NCI-H526 treated with DMSO at 0.1 percent for 48 hours (cell line): ENCODE data around the gene GALNT17.

ENCODE experiments used
- DNase-seq: peaks from one replicate; lab custom pipeline; 2025; lab: John Stamatoyannopoulos, UW

The GALNT17 gene

GRCh38 chr7:71342202-71342601, 210.3 kb downstream of the GALNT17 start:
- DNase-seq = no peak

DNA sequence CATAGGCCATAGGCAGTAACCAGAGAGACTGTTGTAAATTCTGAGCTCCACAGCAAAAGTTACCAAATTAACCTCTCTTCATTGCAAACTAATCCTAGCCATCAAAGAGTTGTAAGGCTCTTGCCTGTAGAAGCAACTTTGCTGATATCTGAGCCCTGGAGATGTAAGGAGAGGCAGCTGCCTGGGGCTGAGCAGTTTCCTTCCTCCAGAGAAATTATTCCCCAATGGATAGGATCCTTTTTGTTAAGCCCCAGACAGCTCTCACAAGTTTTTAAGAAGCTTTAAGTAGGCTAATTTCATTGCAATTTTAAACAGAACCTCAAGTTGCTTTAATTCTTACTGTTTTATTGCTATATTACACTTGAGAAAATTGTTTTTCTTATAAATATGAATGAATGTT, 211.1 kb downstream of the GALNT17 start:
- no peak for DNase-seq

DNA sequence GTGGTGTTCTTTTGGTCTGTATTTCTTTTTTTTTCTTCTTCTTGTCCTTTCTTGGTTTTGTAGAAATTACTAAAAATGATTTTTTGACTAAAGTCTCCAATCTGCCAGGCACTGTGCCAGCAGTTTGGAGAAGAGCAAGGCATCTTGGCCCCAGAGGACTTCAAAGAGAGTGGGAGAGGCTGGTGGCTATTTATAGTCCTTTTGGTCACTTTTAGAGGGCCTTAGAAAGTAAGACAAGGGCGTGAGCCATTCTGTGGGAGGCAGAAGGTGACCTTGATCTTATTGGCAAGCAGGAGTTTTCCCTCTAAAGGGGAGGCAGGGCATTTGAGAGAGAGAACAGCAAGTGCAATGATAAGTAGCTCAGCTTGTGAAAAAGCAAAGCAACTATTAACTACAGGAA, 211.9 kb downstream of the GALNT17 start:
- DNase-seq = no peak

DNA sequence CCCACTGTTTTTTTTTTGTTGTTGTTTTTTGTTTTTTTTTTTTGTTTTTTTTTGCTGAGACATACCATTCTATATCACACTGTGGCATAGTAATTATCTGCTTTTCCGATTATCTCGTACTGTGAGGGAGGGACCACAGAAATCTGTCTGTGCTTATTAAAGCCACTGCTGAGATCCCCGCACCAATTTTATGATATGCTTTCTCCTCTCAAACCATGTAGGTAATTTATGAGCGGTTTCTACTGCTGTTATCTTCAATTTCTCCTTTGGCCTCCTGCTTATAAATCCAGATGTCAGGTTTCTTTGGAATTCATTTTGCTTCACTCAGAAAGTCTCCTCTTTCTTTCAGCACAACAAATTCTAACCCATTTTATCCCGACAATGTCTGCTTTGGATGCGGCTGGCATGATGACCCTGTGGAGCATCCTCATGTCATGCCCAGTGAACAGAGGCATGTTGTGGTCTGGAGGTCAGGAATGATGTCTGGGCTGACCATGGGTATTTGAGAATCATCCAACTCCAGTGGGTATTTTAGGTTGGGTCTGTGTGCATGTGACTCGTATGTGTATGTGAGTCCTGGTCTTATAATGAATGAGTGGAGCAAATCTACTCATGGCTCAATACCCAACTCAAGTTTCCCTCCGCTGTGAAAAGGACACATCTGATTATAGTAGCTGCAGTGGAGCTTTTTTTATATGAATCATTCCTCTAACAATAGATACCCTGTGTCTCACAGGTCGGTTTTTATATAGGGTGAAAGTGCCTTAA, 213.4 kb downstream of the GALNT17 start:
- no peak for DNase-seq

DNA sequence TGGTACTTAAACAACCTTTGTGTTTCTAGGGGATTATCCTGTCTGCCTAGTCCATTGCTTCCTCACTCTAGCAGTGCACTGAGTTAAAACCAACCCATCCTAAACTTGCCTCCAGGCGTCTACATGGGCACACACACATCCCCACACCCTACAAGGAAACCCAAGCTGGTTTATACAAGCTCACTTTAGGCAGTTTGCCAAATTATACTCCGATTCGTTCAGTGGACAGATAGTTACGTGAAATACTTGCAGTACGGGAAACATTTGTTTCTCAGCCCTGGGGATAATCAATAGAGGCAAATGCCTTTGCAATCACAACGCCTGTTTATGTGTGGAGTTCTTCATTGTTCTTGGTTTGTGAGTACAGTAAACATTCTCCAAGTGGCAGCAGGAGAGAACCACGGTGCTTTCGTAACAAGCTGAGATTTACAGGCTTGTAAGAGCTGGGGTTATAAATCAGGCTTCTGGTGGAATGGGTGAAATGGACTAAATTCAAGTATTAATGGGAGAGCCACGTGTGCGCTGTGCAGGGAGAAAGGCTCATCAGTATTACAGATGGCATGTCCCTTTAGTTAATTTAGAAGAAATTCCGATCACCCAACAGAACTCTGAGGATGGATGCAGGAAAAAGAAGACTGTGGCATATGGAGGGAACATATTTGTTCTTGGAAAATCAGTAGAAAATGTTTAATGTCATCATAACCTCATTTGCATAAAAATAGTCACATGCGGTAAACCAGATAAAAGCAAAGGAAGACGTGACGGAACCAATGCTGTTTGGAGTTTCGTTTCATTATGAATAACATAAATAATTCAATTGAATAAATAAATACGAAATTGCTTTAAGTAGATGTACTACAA, 217.1 kb downstream of the GALNT17 start:
- no peak for DNase-seq

DNA sequence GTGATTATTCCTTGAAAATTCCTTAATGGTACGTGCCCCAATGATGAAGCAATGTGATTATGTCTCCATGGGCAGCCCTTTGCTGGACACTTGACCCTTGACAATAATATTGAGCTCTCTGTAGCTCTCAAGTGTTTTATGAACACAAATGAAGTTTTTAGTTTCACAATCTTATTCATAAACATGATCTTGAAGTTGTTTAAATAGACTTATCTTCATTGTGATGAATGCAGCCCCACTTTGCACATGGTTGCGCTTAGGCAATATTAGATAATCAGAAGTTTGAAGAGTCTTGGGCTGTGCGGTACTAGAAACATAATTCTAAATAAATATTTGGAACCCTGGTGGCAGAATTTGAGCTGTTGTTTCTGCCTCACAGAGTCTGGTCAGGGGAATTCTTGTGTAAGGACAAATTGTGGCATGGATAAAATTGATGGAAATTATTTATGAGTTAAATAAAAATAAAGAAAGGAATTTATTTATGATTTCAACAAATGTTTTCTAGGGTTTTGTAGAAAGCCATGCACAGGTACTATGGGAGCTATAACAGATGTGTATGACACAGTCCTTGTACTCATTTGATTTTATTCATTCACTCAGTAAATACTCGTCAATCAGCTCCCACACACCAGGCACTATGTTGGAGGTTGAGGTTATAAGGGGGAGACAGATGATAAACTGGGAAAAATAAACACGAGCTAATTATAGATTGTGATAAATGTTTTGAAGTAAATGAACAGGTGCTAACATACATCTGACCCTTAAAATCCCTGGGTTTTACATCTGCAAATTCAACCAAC, 217.9 kb downstream of the GALNT17 start:
- no peak for DNase-seq

- DNase-seq = no peak
These were observed 218.7 kb downstream of the GALNT17 start for GRCh38 chr7:71350680-71351079.

- no peak for DNase-seq
These were observed 222.8 kb downstream of the GALNT17 start for GRCh38 chr7:71354716-71355115.

- DNase-seq = no peak
These were observed 229.6 kb downstream of the GALNT17 start for GRCh38 chr7:71361451-71362032.

- no peak for DNase-seq
These were observed 230.3 kb downstream of the GALNT17 start for GRCh38 chr7:71362240-71362639.

GRCh38 chr7:71363223-71363622, 231.3 kb downstream of the GALNT17 start:
- DNase-seq = no peak

GRCh38 chr7:71363627-71364026, 231.7 kb downstream of the GALNT17 start:
- no peak for DNase-seq

DNA sequence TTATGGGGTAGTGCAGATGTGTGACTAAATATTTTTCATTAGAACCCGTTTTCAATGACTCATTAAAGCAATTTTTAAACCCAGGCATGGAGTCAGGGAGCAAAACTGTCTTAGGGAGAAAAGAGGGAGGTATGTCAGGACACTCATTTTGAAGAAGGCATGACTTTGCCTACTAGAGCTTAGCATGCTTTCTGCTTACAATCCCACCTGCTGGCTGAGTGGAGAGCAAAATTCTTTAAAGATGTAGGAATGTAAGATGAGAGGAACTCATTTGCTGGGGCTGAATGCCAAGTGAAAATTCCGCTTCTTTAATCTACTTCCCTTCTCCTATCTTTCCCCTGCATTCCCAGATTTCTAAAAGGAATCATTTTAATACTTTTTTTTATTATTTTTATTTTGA, 232.6 kb downstream of the GALNT17 start:
- no peak for DNase-seq

DNA sequence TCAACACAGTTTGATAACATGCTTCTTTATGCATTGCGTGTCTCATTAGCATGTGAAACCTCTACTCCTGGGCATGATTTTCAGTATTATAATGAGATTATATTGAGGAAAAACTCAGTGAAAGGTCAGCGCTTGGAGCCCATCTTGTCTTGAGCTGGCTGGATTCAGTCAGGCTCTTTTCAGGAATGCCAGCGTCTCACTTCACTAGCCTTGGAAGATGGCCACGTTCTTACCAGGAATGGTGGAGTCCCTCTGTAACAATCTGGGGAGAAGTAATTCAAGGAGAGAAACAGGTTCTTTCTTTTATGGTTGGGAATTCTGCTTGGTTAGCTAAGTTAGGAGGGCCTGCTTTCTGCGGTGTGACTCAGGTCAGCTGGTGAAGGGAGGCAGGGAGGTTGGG, 241.0 kb downstream of the GALNT17 start:
- no peak for DNase-seq

DNA sequence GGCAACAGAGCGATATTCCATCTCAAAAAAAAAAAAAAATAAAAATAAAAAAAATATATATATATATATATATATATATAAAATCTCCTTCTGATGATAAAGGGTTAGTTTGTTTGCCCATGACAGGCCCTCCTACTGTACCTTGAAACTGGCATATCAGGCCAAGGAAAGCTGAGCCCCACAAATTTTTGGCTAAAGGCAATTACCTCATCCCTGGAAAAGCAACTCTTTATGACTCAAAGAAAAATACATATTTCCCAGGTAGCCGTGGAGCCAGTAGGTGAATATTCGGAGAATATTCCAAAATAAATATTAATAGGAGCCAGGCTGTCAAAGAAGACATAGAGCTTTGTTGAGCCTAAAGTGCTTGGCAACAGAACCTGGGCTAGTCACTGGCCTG, 245.1 kb downstream of the GALNT17 start:
- DNase-seq = no peak

DNA sequence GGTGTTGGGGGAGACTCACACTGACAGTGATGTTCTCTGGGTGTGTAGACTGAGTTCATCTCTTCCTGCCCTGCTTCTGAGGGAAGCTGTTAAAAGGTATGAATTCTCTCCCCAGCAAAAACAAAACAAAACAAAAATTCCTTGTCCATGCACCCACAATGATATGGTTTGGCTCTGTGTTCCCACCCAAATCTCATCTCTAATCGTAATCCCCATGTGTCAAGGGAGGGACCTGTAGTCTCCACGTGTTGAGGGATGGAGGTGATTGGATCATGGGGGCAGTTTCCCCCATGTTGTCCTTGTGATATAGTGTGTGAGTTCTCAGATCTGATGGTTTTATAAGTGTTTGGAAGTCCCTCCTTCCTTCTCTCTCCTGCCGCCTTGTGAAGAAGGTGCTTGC, 245.5 kb downstream of the GALNT17 start:
- no peak for DNase-seq

DNA sequence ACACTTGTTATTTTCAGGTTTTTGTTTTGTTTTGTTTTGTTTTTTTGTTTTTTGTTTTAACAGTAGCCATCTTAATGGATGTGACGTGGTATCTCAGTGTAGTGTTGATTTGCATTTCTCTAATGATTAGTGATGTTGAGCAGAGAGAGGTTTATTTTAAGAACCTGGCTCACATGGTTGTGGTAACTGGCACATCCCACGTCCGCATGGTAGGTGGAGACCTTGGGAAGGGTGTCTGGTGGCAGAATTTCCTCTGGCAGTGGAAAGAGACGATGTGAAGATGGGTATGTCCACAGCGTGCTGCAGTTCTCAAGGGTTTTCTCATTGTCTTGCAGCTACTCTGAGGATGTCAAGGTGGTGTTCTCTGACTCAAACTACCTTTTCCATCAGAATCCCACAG, 252.2 kb downstream of the GALNT17 start:
- DNase-seq = no peak

DNA sequence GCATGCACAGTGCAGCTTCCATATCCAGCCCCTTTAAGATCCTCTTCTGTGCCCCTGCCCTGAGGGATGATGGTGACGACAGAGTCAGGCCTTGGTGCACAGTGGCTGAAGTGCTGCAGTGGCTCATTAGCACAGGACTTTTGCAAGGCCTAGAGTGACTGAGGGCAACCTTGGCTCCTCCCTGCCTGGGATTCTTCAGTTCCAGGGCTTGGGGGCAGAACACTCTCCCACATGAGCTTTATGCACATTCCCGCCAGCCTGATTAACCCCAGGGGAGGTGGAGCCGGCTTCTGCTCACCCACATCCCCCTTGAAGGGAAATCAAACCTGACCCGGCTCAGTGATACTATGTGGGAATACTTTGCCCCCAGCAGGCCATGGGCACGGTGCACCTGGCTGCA, 253.4 kb downstream of the GALNT17 start:
- no peak for DNase-seq

DNA sequence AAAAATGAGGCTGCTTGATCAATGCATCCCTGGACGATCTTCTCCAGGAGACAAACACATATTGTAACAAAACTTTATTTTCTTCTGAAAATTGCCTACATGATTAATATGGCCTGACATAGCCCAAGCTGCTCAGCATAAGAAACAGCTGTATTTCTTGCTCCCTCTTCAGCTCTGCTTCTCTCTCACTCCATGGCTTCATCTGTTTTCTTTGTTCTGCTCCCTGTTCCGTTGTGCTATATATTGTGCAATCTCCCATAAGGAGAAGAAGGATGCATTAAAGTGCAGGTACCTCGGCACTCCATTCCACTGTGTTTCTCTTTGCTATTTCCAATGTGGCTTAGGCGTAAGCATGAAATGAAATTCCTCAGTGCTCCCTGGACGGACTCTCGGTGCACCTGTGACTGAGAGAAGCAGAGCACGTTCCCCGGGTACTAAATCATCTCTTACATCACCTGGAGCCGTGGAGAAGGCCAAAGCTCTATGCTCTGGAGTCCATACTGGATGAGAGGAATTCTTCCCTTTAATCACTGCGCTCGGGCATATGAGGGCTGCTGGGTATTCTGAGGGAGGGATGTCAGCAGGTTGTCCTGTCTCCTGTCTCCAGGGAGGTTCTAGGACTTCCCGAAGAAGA, 254.3 kb downstream of the GALNT17 start:
- no peak for DNase-seq

GRCh38 chr7:71388181-71388580, 256.2 kb downstream of the GALNT17 start:
- no peak for DNase-seq

- DNase-seq = no peak
These were observed 258.0 kb downstream of the GALNT17 start for GRCh38 chr7:71389976-71390375.

- no peak for DNase-seq
These were observed 261.7 kb downstream of the GALNT17 start for GRCh38 chr7:71393661-71394060.
